GM18505 (cell line): ENCODE measurements around the gene TRNT1.
A peak's percentile ranks its signal among the peaks of the same experiment; 100 is the strongest.

ENCODE experiments used
- ATAC-seq: cut with Tn5 transposase; IDR thresholded peaks from one replicate; pipeline ENCODE4 v1.9.1; 2021; ENCODE audit not compliant: unreplicated experiment
- POLR2A ChIP-seq: IDR thresholded peaks from 4 replicates; pipeline ENCODE4 v1.6.1; 2011; ENCODE audit warnings: borderline replicate concordance; ENCODE audit not compliant: insufficient read depth, insufficient read length; ENCODE audit errors: extremely low read depth

Gene TRNT1

DNA sequence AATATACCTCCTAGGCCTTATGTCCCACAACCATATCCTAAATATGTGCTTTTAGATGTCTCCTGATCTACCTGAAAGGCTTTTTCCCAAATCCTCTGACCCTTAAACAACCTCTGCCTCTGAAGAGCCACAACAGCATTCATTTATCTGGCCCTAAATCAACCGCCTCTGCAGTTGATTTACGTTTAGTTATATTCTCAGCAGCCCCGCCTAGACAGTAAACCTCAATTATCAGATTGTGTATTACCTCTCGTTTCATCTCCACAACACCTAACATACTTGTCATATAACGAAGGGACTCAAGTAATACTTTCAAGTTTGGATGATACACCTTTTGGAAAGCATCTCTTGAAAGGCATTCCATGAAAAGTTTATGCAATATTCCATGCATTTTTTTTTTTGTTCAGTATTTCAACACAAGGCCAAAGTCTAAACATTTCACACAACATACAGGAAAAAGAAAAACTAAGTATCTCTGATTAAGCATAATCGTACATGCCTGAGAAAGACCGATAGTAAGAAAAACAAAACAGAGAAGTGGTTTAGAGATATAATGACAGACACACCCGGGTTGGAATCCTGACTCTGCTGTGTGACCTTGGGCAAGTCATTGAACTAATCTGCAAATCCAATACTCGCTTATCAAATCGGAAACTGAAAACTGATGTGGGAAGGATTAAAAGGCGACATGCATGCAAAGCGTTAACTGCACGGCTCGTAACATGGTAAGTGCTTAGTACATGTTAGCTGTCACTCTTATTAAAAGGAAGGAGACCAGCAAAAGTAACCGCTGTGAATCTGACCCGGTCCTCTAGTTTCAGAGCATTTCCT, 52.0 kb downstream of the TRNT1 start:
- TF ChIP-seq POLR2A, result no peak
- ATAC-seq, result no peak

DNA sequence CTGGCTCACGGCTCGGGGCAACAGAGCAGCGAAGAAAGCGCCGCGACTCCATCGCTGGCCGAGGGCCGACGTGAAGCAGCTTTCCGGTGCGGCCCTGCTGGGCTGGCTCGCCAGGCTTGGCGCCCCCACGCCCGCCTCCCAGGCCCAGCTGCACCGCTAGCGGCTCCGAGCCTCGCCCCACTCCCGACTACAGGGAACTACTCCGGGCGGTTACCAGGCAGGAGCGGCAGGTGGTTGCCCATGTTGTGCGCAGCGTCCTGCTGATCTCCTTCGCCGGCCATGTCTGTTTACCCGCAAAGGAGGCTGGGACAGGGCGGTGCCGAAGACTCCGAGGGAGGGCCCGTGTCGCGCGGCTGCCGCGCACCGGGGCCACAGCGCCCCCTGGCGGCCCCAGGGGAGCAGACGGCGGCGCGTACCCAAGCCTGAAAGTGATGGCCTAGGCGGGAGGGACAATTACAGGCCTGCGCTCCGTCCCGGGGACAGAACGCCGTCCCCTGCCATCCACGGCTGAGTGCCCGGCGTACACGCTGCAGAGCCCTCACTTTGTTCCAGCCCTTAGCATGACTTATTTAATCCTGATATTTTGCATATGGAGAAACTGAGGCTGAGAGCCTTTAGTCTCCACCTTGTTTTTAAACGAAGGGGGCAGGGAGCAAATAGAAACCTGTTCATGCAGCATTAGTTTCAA, 52.8 kb downstream of the TRNT1 start, which contains the start of gene CRBN:
CRBN (minus strand) TSS at position 285 of the 688 bp plus-strand sequence; CDS start at position 281, 4 bp downstream.
- ATAC-seq, result peak; percentile 99

GRCh38 chr3:3180456-3180855, 53.7 kb downstream of the TRNT1 start:
- TF ChIP-seq POLR2A, result no peak
- no peak for ATAC-seq

More for the DNA sequence above, 52.8 kb downstream of the TRNT1 start, which contains the start of gene CRBN:
- TF ChIP-seq POLR2A, result peak; percentile 87

DNA sequence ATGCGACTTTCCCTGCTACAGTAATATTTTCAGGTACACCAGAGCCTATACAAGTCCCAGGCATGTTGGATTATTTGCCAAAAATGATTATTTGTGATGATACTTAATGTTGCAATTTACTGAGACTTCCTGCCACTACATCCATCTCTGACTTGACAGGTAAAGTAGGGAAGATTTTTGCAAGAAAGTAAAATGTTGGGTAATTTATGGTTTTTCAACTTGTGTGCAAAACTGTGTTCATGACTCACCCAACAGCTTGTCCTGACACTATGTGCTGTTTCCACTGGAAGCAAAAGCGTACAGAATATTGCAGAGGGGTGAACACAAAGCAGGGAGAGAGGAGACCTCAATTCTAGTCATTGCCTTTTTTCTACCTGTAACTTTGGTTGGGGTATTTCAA, 58.1 kb downstream of the TRNT1 start:
- TF ChIP-seq POLR2A, result no peak
- ATAC-seq, result no peak

GRCh38 chr3:3189102-3189727, 62.5 kb downstream of the TRNT1 start:
- ATAC-seq, result no peak
- no peak for TF ChIP-seq POLR2A

GRCh38 chr3:3189961-3190360, 63.2 kb downstream of the TRNT1 start:
- TF ChIP-seq POLR2A, result no peak
- no peak for ATAC-seq

DNA sequence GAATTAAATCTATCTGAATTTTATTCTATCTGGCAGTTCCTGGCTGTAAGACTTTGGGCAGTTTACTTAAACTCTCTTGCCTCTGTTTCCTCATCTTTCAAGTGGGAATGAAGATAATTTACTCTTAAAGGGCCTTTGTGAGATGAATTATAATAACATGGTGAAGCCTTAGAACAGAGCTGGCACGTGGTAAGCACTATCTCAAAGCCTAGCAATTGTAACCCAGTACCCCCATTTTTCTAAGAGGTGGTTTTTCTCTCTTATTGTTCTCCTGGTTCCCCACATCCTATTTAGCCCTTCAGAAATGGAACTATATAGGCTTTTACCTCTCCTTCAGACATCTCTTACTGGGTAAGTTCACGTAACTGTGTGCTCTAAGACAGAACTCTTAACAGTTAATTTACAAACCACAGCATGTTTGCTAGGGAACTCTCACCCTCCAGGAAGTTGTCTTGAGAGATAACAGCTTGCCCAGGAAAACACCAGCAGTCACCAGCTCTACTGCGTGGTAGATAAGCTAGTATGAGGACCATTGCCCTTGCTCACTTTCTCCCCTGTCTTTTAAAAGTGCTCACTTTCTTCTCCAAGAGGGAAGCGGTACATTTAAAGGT, 65.0 kb downstream of the TRNT1 start:
- no peak for TF ChIP-seq POLR2A
- ATAC-seq, result no peak

DNA sequence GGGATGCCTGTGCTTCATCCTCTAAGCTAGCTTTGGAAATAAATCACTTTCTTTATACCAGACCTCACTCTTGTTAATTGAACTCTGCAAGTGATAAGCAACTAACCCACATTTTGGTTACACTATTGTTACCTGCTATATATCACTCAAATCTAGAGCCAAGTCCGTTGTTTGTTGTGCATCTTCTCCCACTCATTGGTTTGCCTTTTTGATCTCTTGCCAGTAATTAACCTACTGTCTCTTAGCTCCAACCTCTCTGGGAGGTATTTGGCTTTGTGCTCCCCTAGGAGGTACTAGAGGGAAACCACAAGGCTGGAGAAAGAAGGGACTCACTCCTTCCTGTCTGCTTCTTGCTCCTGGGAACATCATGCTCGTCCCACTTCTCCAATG, 65.5 kb downstream of the TRNT1 start:
- no peak for TF ChIP-seq POLR2A
- ATAC-seq, result no peak

DNA sequence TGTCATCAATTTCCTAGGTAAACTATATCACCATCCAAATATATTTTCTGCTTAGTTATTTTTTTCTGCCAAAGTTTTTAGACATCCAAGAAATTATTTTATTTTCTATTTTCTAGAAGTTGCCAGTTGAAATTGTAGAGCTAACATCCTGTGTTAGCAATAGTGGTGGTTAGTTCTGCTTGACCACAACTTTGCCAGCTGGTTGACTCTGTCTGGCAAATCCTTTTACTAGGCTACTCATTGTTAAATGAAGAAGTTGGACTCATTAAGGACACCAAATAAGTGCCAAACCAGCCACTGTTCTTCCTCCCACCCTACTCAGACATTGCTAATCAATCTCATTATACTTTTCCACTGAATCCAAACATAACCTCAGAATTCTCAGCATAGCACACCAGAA, 68.1 kb downstream of the TRNT1 start:
- no peak for TF ChIP-seq POLR2A
- no peak for ATAC-seq

- no peak for ATAC-seq
- TF ChIP-seq POLR2A, result no peak
Measured at GRCh38 chr3:3196148-3196861, 69.6 kb downstream of the TRNT1 start.
